Stimulated activated CD8-positive, alpha-beta memory T cell treated with anti-CD3 and anti-CD28 coated beads, Interleukin-4, amount 100 ng/mL, for 1 hour (primary cell): Measurements from ENCODE around the gene SV2B.

Source experiments
- DNase-seq, 2 donors: peaks; one replicate each; pipeline ENCODE4 v3.0.0-alpha.2; 2020; ENCODE audit warnings: low read depth in 2 of 2, low spot score in 1 of 2

SV2B gene

GRCh38 chr15:91186904-91187656 lies 87.0 kb downstream of the SV2B start:
- no peak for DNase-seq

- DNase-seq: no peak
These were observed 92.2 kb downstream of the SV2B start for GRCh38 chr15:91192285-91192684.

- no peak for DNase-seq
These were observed 92.8 kb downstream of the SV2B start for GRCh38 chr15:91192690-91193377.

GRCh38 chr15:91193378-91193720 lies 93.3 kb downstream of the SV2B start:
- DNase-seq: no peak

GRCh38 chr15:91196127-91196526 lies 96.1 kb downstream of the SV2B start:
- DNase-seq: no peak

- no peak for DNase-seq
These were observed 96.7 kb downstream of the SV2B start for GRCh38 chr15:91196768-91197167.

- no peak for DNase-seq
These were observed 99.5 kb downstream of the SV2B start for GRCh38 chr15:91199511-91199910.

GRCh38 chr15:91200101-91200754 lies 100.2 kb downstream of the SV2B start:
- no peak for DNase-seq

GRCh38 chr15:91202510-91203102 lies 102.5 kb downstream of the SV2B start:
- DNase-seq: no peak

GRCh38 chr15:91203619-91204203 lies 103.7 kb downstream of the SV2B start:
- no peak for DNase-seq

GRCh38 chr15:91208371-91208770 lies 108.3 kb downstream of the SV2B start:
- no peak for DNase-seq

GRCh38 chr15:91209318-91209717 lies 109.3 kb downstream of the SV2B start:
- DNase-seq: no peak

GRCh38 chr15:91209726-91210125 lies 109.7 kb downstream of the SV2B start:
- DNase-seq: no peak

GRCh38 chr15:91214675-91215590 lies 114.9 kb downstream of the SV2B start:
- DNase-seq: no peak

GRCh38 chr15:91216000-91216399 lies 115.9 kb downstream of the SV2B start:
- DNase-seq: no peak

- DNase-seq: no peak
These were observed 119.1 kb downstream of the SV2B start for GRCh38 chr15:91219206-91219605.

GRCh38 chr15:91222052-91222451 lies 122.0 kb downstream of the SV2B start:
- no peak for DNase-seq

- no peak for DNase-seq
These were observed 123.8 kb downstream of the SV2B start for GRCh38 chr15:91223863-91224262.

GRCh38 chr15:91224755-91225380 lies 124.8 kb downstream of the SV2B start:
- DNase-seq: no peak

- no peak for DNase-seq
These were observed 125.7 kb downstream of the SV2B start for GRCh38 chr15:91225741-91226140.
